CD14-positive monocyte (primary cell): ENCODE results near the gene FAM200A. TPM values are rescaled to one million over a fixed set of nuclear protein-coding genes. Genes with fewer than 3 reads are reported as not detected.

Experiments used
- DNase-seq, 3 donors: peaks; one replicate each; pipeline ENCODE4 v3.0.0-alpha.2; 2011 to 2022
- H2AFZ ChIP-seq: 2 replicates; pipeline ENCODE4 v1.6.0; 2012; ENCODE audit warnings: mild to moderate bottlenecking, low read depth, low read length, inconsistent platforms; ENCODE audit not compliant: insufficient read depth, poor library complexity, severe bottlenecking
- H3K27ac ChIP-seq, 2 donors: 1 replicate in 1 of 2; 2 replicates in 1 of 2; pipeline ENCODE4 v1.5.1; 2012 to 2013; ENCODE audit warnings: low read length in 2 of 2, control low read depth in 1 of 2, inconsistent platforms in 1 of 2, low read depth in 1 of 2, mild to moderate bottlenecking in 1 of 2
- H3K27me3 ChIP-seq, 2 donors: one replicate each; pipeline versions ENCODE4 v1.6.0 to v1.6.1; 2011 to 2013; ENCODE audit warnings: low read length in 2 of 2; ENCODE audit not compliant: control insufficient read depth in 2 of 2, insufficient read depth in 2 of 2
- H3K36me3 ChIP-seq, 2 donors: replicated peaks in 1 of 2; 1 replicate in 1 of 2; 2 replicates in 1 of 2; pipeline versions ENCODE4 v1.5.1 to v1.6.1; 2012 to 2013; ENCODE audit warnings: low read length in 2 of 2, control low read depth in 1 of 2, inconsistent platforms in 1 of 2, mild to moderate bottlenecking in 1 of 2; ENCODE audit not compliant: insufficient read depth in 2 of 2, control insufficient read depth in 1 of 2
- H3K4me1 ChIP-seq, 2 donors: 1 replicate in 1 of 2; 2 replicates in 1 of 2; pipeline versions ENCODE4 v1.5.1 to v1.6.1; 2012 to 2013; ENCODE audit warnings: low read length in 2 of 2, control low read depth in 1 of 2, inconsistent platforms in 1 of 2, mild to moderate bottlenecking in 1 of 2, moderate library complexity in 1 of 2; ENCODE audit not compliant: insufficient read depth in 2 of 2, control insufficient read depth in 1 of 2
- H3K4me2 ChIP-seq: replicated peaks from 2 replicates; pipeline ENCODE3; 2012; ENCODE audit warnings: low read length, moderate library complexity, mild to moderate bottlenecking; ENCODE audit not compliant: poor library complexity, severe bottlenecking; ENCODE audit errors: extremely low read depth
- H3K4me3 ChIP-seq, 3 experiments: fragments of 200-600 bp in 1 of 3; sonication (generic) in 1 of 3; replicated peaks in 1 of 3; 1 replicate in 2 of 3; 2 replicates in 1 of 3; pipeline ENCODE4 v1.5.1; 2011 to 2013; ENCODE audit warnings: low read length in 3 of 3, mild to moderate bottlenecking in 3 of 3, control low read depth in 2 of 3, low read depth in 2 of 3, inconsistent platforms in 1 of 3, moderate library complexity in 1 of 3
- H3K79me2 ChIP-seq: 2 replicates; pipeline ENCODE4 v1.6.0; 2012; ENCODE audit warnings: mild to moderate bottlenecking, control low read depth, inconsistent platforms, low read length, moderate library complexity; ENCODE audit not compliant: insufficient read depth
- H3K9ac ChIP-seq: 2 replicates; pipeline ENCODE4 v1.6.0; 2017; ENCODE audit warnings: low read length, mild to moderate bottlenecking; ENCODE audit not compliant: insufficient read depth, poor library complexity, severe bottlenecking
- H3K9me3 ChIP-seq, 2 donors: replicated peaks in 1 of 2; 1 replicate in 1 of 2; 2 replicates in 1 of 2; pipeline versions ENCODE4 v1.5.1 to v1.6.1; 2012 to 2013; ENCODE audit warnings: low read length in 2 of 2, control low read depth in 1 of 2; ENCODE audit not compliant: control insufficient read depth in 1 of 2, insufficient read depth in 1 of 2
- H4K20me1 ChIP-seq: 2 replicates; pipeline ENCODE4 v1.6.0; 2012; ENCODE audit warnings: mild to moderate bottlenecking, low read length, control low read depth, moderate library complexity; ENCODE audit not compliant: insufficient read depth
- H3K27ac Mint-ChIP-seq, 7 donors: one replicate each; pipeline ENCODE4 v1.8.0; 2020; ENCODE audit warnings: mild to moderate bottlenecking in 7 of 7, mixed read lengths in 7 of 7, moderate library complexity in 6 of 7, inconsistent platforms in 2 of 7
- H3K27me3 Mint-ChIP-seq, 3 donors: one replicate each; pipeline ENCODE4 v1.8.0; 2021 to 2022; ENCODE audit warnings: low read depth in 3 of 3, mild to moderate bottlenecking in 3 of 3, mixed read lengths in 3 of 3, moderate library complexity in 3 of 3, inconsistent platforms in 1 of 3
- H3K36me3 Mint-ChIP-seq, 2 donors: one replicate each; pipeline ENCODE4 v1.8.0; 2020; ENCODE audit warnings: mixed read lengths in 2 of 2, inconsistent platforms in 1 of 2, mild to moderate bottlenecking in 1 of 2
- H3K4me1 Mint-ChIP-seq: one replicate; pipeline ENCODE4 v1.8.0; 2020; ENCODE audit warnings: mild to moderate bottlenecking, mixed read lengths
- H3K4me3 Mint-ChIP-seq, 2 donors: one replicate each; pipeline ENCODE4 v1.8.0; 2020; ENCODE audit warnings: mild to moderate bottlenecking in 2 of 2, mixed read lengths in 2 of 2, moderate library complexity in 1 of 2
- H3K9me3 Mint-ChIP-seq, 7 donors: one replicate each; pipeline ENCODE4 v1.8.0; 2020 to 2022; ENCODE audit warnings: mixed read lengths in 7 of 7, mild to moderate bottlenecking in 6 of 7, moderate library complexity in 6 of 7, inconsistent platforms in 2 of 7
- CTCF ChIP-seq: fragments of 200-600 bp; IDR thresholded peaks from one replicate; pipeline ENCODE4 v1.8.0; 2022; ENCODE audit warnings: antibody characterized with exemption, mild to moderate bottlenecking
- WGBS: methylation state at CpG from one replicate; pipeline ENCODE4 v1.1.5; 2013; ENCODE audit warnings: missing lambda C conversion rate; ENCODE audit not compliant: insufficient coverage; 5-methylcytosine and 5-hydroxymethylcytosine counted together
- intact Hi-C, 2 donors: fragments of 100-400 bp; cut with micrococcal nuclease; formaldehyde crosslinking; loops; one replicate each; pipeline versions ENCODE4 v1.15.0 to v1.15.1; 2023
- polyA plus RNA-seq, 3 donors: library from polyadenylated mRNA; depleted of rRNA in 1 of 3; unstranded in 2 of 3; stranded (reverse) in 1 of 3; fragments of 300-500 nt in 2 of 3; fragments of >200 nt in 1 of 3; fragmentation: Illumina TruSeq in 2 of 3; gene quantifications; 1 replicate in 2 of 3; 2 replicates in 1 of 3; pipeline ENCODE4 v1.2.3, GENCODE V29; 2012 to 2021

FAM200A gene
- polyA plus RNA-seq, 3 donors = 0.85 to 1.3 (median 1.2) TPM

GRCh38 chr7:99500637-99501009, 51.3 kb downstream of the FAM200A start:
- peaks cover 17 to 25% of the 10 kb centered on the region in 2 donors for H3K36me3 Mint-ChIP-seq
- peaks cover 0 to 4% of the 10 kb centered on the region in 2 donors for H3K9me3 ChIP-seq
- H3K27me3 Mint-ChIP-seq = no peaks in the 10 kb centered on the region
- H3K27ac ChIP-seq = peak overlapping the region; percentile 100
- no peaks in the 10 kb centered on the region for H3K27me3 ChIP-seq
- TF ChIP-seq CTCF = no peak
- H3K27ac Mint-ChIP-seq = peak overlapping the region; percentile 97 to 100 (median 99)
- H3K4me2 ChIP-seq = peak overlapping the region; percentile 91
- 57% methylated on average over 6 of the region's 16 CpGs for WGBS
- peaks cover 0 to 6% (median 4%) of the 10 kb centered on the region in 7 donors for H3K9me3 Mint-ChIP-seq
- no peak for DNase-seq
- peak overlapping the region; percentile 72 for H2AFZ ChIP-seq
- H3K79me2 ChIP-seq = peaks cover 67% of the 10 kb centered on the region
- H3K4me3 Mint-ChIP-seq = peak overlapping the region; percentile 99 to 100
- peaks cover 15 to 26% of the 10 kb centered on the region in 2 donors for H3K36me3 ChIP-seq
- H3K4me1 Mint-ChIP-seq = peaks cover 24% of the 10 kb centered on the region
- intact Hi-C loops = loop anchor here in 1 of 2 donors (5.0 to 10.0 kb wide), 2 partner anchors 96 to 117 kb away; partner anchors contain the start of genes BUD31, PDAP1 and ZSCAN25
- peak overlapping the region; percentile 71 to 100 (median 99) for H3K4me3 ChIP-seq
- H4K20me1 ChIP-seq = peaks cover 36% of the 10 kb centered on the region
- peaks cover 32 to 38% of the 10 kb centered on the region in 2 donors for H3K4me1 ChIP-seq
- H3K9ac ChIP-seq = peak overlapping the region; percentile 97

GRCh38 chr7:99499721-99500636, 51.9 kb downstream of the FAM200A start, which contains the start of gene ZNF394:
ZNF394 (minus strand) TSS chr7:99500281; CDS start chr7:99500093, 188 bp downstream.
- peaks cover 23% of the 10 kb centered on the region for H3K4me1 Mint-ChIP-seq
- H3K4me1 ChIP-seq = peaks cover 29 to 34% of the 10 kb centered on the region in 2 donors
- WGBS = under 1% methylated on average over 59 of the region's 68 CpGs
- peaks cover 36% of the 10 kb centered on the region for H4K20me1 ChIP-seq
- peak within 1 kb of the TSS; percentile 72 for H2AFZ ChIP-seq
- H3K36me3 ChIP-seq = peaks cover 21 to 32% of the 10 kb centered on the region in 2 donors
- peak within 1 kb of the TSS; percentile 97 to 100 (median 99) for H3K27ac Mint-ChIP-seq
- intact Hi-C loops = loop anchor here in 1 of 2 donors (2.0 to 10.0 kb wide), 3 partner anchors 27 to 117 kb away; partner anchors contain the start of genes BUD31, PDAP1, ZNF789 and ZSCAN25
- DNase-seq = peak; percentile 87 to 89 (median 89)
- peak within 1 kb of the TSS; percentile 97 for H3K9ac ChIP-seq
- H3K4me3 Mint-ChIP-seq = peak within 1 kb of the TSS; percentile 99 to 100
- peaks cover under 1 to 10% of the 10 kb centered on the region in 2 donors for H3K9me3 ChIP-seq
- H3K27me3 Mint-ChIP-seq = no peaks in the 10 kb centered on the region
- peaks cover 18 to 32% of the 10 kb centered on the region in 2 donors for H3K36me3 Mint-ChIP-seq
- H3K9me3 Mint-ChIP-seq = peaks cover 5 to 13% (median 7%) of the 10 kb centered on the region in 7 donors
- TF ChIP-seq CTCF = no peak
- no peaks in the 10 kb centered on the region for H3K27me3 ChIP-seq
- peaks cover 67% of the 10 kb centered on the region for H3K79me2 ChIP-seq
- peak within 1 kb of the TSS; percentile 91 for H3K4me2 ChIP-seq
- H3K27ac ChIP-seq = peak within 1 kb of the TSS; percentile 100
- H3K4me3 ChIP-seq = peak within 1 kb of the TSS; percentile 71 to 100 (median 99)
